ENCODE measurements around the gene MKKS. TPM values are rescaled to one million over a fixed set of nuclear protein-coding genes. Genes with fewer than 3 reads are reported as not detected.

Gene MKKS
- total and polyA plus RNA-seq, 2 of the 13 experiments (the other 11 are each of a cell fraction or from before 2014, with no cell fraction given): 26.7 to 34.5 TPM

DNA sequence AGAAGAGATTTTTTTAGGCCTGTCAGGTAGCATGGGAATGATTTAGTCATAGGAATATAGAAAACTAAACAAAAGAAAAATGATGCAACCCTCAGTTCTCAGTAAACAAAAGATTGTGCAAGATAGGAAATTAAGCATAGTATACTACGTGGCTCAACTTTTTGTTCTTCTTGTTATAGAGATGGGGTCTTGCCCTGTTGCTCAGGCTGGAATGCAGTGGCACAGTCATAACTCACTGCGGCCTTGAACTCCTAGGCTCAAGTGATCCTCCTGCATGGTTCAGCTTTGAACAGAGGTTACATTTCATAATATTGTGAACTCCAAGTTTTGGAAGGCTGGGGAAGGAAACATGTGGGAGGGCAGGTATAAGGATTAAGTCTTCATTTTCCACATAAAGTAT, 29.6 kb upstream of the MKKS start (continued):
- no peak for TF ChIP-seq ZNF777 (CRISPR knock-in tag; IDR thresholded peaks at IDR 0.05)
- TF ChIP-seq, protein P1, sequence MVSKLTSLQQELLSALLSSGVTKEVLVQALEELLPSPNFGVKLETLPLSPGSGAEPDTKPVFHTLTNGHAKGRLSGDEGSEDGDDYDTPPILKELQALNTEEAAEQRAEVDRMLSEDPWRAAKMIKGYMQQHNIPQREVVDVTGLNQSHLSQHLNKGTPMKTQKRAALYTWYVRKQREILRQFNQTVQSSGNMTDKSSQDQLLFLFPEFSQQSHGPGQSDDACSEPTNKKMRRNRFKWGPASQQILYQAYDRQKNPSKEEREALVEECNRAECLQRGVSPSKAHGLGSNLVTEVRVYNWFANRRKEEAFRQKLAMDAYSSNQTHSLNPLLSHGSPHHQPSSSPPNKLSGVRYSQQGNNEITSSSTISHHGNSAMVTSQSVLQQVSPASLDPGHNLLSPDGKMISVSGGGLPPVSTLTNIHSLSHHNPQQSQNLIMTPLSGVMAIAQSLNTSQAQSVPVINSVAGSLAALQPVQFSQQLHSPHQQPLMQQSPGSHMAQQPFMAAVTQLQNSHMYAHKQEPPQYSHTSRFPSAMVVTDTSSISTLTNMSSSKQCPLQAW (CRISPR knock-in tag; IDR thresholded peaks at IDR 0.05): no peak
- TF ChIP-seq SIN3B (IDR thresholded peaks at IDR 0.05; ENCODE audit: low read length): no peak
- no peak for TF ChIP-seq ZFP1 (CRISPR knock-in tag; IDR thresholded peaks at IDR 0.05)
- TF ChIP-seq PAX8 (CRISPR knock-in tag; IDR thresholded peaks at IDR 0.05; ENCODE audit: borderline replicate concordance): no peak
- 0 out of 2 replicates have a peak, but pooled peaks have one; percentile 25 for TF ChIP-seq MBD4 (IDR thresholded peaks at IDR 0.05; ENCODE audit: borderline replicate concordance, low read length)
- TF ChIP-seq TCF7 (IDR thresholded peaks at IDR 0.05; ENCODE audit: low read depth): peak; percentile 71
- TF ChIP-seq, protein P2, sequence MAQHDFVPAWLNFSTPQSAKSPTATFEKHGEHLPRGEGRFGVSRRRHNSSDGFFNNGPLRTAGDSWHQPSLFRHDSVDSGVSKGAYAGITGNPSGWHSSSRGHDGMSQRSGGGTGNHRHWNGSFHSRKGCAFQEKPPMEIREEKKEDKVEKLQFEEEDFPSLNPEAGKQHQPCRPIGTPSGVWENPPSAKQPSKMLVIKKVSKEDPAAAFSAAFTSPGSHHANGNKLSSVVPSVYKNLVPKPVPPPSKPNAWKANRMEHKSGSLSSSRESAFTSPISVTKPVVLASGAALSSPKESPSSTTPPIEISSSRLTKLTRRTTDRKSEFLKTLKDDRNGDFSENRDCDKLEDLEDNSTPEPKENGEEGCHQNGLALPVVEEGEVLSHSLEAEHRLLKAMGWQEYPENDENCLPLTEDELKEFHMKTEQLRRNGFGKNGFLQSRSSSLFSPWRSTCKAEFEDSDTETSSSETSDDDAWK (CRISPR knock-in tag; IDR thresholded peaks at IDR 0.05): no peak
- TF ChIP-seq, protein P3, sequence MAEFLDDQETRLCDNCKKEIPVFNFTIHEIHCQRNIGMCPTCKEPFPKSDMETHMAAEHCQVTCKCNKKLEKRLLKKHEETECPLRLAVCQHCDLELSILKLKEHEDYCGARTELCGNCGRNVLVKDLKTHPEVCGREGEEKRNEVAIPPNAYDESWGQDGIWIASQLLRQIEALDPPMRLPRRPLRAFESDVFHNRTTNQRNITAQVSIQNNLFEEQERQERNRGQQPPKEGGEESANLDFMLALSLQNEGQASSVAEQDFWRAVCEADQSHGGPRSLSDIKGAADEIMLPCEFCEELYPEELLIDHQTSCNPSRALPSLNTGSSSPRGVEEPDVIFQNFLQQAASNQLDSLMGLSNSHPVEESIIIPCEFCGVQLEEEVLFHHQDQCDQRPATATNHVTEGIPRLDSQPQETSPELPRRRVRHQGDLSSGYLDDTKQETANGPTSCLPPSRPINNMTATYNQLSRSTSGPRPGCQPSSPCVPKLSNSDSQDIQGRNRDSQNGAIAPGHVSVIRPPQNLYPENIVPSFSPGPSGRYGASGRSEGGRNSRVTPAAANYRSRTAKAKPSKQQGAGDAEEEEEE (CRISPR knock-in tag; IDR thresholded peaks at IDR 0.05; ENCODE audit: borderline replicate concordance): no peak
- TF ChIP-seq, protein P4, sequence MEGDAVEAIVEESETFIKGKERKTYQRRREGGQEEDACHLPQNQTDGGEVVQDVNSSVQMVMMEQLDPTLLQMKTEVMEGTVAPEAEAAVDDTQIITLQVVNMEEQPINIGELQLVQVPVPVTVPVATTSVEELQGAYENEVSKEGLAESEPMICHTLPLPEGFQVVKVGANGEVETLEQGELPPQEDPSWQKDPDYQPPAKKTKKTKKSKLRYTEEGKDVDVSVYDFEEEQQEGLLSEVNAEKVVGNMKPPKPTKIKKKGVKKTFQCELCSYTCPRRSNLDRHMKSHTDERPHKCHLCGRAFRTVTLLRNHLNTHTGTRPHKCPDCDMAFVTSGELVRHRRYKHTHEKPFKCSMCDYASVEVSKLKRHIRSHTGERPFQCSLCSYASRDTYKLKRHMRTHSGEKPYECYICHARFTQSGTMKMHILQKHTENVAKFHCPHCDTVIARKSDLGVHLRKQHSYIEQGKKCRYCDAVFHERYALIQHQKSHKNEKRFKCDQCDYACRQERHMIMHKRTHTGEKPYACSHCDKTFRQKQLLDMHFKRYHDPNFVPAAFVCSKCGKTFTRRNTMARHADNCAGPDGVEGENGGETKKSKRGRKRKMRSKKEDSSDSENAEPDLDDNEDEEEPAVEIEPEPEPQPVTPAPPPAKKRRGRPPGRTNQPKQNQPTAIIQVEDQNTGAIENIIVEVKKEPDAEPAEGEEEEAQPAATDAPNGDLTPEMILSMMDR (CRISPR knock-in tag; IDR thresholded peaks at IDR 0.05): no peak
- TF ChIP-seq, protein P5, sequence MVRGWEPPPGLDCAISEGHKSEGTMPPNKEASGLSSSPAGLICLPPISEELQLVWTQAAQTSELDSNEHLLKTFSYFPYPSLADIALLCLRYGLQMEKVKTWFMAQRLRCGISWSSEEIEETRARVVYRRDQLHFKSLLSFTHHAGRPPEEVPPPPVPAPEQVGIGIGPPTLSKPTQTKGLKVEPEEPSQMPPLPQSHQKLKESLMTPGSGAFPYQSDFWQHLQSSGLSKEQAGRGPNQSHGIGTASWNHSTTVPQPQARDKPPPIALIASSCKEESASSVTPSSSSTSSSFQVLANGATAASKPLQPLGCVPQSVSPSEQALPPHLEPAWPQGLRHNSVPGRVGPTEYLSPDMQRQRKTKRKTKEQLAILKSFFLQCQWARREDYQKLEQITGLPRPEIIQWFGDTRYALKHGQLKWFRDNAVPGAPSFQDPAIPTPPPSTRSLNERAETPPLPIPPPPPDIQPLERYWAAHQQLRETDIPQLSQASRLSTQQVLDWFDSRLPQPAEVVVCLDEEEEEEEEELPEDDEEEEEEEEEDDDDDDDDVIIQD (CRISPR knock-in tag; IDR thresholded peaks at IDR 0.05; ENCODE audit: low read depth): peak; percentile 97; the same call in 1 of the 2 replicates
- TF ChIP-seq, protein P6, sequence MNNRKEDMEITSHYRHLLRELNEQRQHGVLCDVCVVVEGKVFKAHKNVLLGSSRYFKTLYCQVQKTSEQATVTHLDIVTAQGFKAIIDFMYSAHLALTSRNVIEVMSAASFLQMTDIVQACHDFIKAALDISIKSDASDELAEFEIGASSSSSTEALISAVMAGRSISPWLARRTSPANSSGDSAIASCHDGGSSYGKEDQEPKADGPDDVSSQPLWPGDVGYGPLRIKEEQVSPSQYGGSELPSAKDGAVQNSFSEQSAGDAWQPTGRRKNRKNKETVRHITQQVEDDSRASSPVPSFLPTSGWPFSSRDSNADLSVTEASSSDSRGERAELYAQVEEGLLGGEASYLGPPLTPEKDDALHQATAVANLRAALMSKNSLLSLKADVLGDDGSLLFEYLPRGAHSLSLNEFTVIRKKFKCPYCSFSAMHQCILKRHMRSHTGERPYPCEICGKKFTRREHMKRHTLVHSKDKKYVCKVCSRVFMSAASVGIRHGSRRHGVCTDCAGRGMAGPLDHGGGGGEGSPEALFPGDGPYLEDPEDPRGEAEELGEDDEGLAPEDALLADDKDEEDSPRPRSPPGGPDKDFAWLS (CRISPR knock-in tag; IDR thresholded peaks at IDR 0.05; ENCODE audit: borderline replicate concordance): no peak
- TF ChIP-seq MAFF (IDR thresholded peaks at IDR 0.05; ENCODE audit: low read depth, low read length): no peak
- TF ChIP-seq ZNF749 (CRISPR knock-in tag; IDR thresholded peaks at IDR 0.05; ENCODE audit: borderline replicate concordance): no peak
- no peak; the same call in 1 of the 2 replicates for TF ChIP-seq PPARG (CRISPR knock-in tag; conservative IDR thresholded peaks at IDR 0.05)
- TF ChIP-seq, protein P7, sequence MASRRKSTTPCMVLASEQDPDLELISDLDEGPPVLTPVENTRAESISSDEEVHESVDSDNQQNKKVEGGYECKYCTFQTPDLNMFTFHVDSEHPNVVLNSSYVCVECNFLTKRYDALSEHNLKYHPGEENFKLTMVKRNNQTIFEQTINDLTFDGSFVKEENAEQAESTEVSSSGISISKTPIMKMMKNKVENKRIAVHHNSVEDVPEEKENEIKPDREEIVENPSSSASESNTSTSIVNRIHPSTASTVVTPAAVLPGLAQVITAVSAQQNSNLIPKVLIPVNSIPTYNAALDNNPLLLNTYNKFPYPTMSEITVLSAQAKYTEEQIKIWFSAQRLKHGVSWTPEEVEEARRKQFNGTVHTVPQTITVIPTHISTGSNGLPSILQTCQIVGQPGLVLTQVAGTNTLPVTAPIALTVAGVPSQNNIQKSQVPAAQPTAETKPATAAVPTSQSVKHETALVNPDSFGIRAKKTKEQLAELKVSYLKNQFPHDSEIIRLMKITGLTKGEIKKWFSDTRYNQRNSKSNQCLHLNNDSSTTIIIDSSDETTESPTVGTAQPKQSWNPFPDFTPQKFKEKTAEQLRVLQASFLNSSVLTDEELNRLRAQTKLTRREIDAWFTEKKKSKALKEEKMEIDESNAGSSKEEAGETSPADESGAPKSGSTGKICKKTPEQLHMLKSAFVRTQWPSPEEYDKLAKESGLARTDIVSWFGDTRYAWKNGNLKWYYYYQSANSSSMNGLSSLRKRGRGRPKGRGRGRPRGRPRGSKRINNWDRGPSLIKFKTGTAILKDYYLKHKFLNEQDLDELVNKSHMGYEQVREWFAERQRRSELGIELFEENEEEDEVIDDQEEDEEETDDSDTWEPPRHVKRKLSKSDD (CRISPR knock-in tag; IDR thresholded peaks at IDR 0.05; ENCODE audit: low read depth): no peak
- TF ChIP-seq HNRNPUL1 (IDR thresholded peaks at IDR 0.05; ENCODE audit: low read depth, low read length): no peak

All from HepG2 (cell line).